ENCODE results near the gene ABHD16B. TPM values are rescaled to one million over a fixed set of nuclear protein-coding genes. Genes with fewer than 3 reads are reported as not detected.

ABHD16B gene
- total and polyA plus RNA-seq, 2 of the 13 experiments (the other 11 are each of a cell fraction or from before 2014, with no cell fraction given): not detected

DNA sequence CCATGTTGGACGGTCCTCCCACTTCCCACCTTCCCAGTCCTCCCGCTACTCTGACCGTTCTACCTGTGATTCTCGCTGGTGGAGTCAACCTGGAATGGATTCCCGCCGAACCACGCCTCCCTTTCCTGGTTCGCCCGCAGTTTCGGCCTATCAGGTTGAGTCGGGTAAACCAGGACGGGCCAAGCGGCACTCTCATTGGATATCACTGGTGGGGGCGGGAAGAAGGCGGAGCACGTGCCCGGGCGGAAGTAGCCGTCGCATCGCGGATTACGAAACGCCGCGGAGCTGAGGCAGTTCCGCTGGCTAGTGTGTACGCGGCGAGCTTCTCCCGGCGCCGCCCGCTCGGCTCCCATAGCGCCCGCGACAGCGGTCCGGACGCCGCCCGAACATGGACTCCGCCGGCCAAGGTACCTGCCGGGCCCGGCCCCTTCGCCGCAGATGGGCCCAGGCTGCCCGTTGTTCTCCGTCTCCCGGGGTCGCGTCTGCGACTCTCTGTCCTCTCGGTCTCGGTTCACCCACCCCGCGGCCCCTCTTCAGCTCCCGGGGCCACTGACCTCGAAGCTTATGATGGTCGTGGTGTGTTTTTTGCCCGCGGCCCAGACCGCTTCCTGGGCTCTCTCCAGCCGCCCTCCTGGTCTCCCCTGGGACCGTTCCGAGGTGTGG is 3.8 kb downstream of the ABHD16B start, which contains the start of gene TPD52L2 (continued):
- TF ChIP-seq TRAFD1 (CRISPR knock-in tag; IDR thresholded peaks at IDR 0.05; ENCODE audit: borderline replicate concordance) (peak; percentile 77), SOX5 (CRISPR knock-in tag; IDR thresholded peaks at IDR 0.05; ENCODE audit: borderline replicate concordance) (peak; percentile 78; the same call in 1 of the 2 replicates), TEAD3 (CRISPR knock-in tag; optimal IDR thresholded peaks at IDR 0.05; ENCODE audit: borderline replicate concordance) (peak; percentile 87), ZNF10 (CRISPR knock-in tag; IDR thresholded peaks at IDR 0.05; ENCODE audit: borderline replicate concordance, low read depth) (no peak), ZNF550 (CRISPR knock-in tag; IDR thresholded peaks at IDR 0.05; ENCODE audit: borderline replicate concordance) (no peak; the same call in 1 of the 2 replicates), RELA (CRISPR knock-in tag; IDR thresholded peaks at IDR 0.05) (peak; percentile 75), NFKBIZ (CRISPR knock-in tag; IDR thresholded peaks at IDR 0.05) (peak; percentile 17; the same call in 1 of the 2 replicates), SALL1 (CRISPR knock-in tag; IDR thresholded peaks at IDR 0.05) (peak; percentile 97), ZSCAN25 (CRISPR knock-in tag; IDR thresholded peaks at IDR 0.05) (peak; percentile 60; the same call in 1 of the 2 replicates), ZFYVE20 (CRISPR knock-in tag; IDR thresholded peaks at IDR 0.05; ENCODE audit: borderline replicate concordance, low read depth) (peak; percentile 92; the same call in 1 of the 2 replicates), TFDP2 (CRISPR knock-in tag; IDR thresholded peaks at IDR 0.05) (peak; percentile 97), TBP (CRISPR knock-in tag; IDR thresholded peaks at IDR 0.05) (no peak; the same call in 1 of the 2 replicates)
- TF ChIP-seq, protein P1, sequence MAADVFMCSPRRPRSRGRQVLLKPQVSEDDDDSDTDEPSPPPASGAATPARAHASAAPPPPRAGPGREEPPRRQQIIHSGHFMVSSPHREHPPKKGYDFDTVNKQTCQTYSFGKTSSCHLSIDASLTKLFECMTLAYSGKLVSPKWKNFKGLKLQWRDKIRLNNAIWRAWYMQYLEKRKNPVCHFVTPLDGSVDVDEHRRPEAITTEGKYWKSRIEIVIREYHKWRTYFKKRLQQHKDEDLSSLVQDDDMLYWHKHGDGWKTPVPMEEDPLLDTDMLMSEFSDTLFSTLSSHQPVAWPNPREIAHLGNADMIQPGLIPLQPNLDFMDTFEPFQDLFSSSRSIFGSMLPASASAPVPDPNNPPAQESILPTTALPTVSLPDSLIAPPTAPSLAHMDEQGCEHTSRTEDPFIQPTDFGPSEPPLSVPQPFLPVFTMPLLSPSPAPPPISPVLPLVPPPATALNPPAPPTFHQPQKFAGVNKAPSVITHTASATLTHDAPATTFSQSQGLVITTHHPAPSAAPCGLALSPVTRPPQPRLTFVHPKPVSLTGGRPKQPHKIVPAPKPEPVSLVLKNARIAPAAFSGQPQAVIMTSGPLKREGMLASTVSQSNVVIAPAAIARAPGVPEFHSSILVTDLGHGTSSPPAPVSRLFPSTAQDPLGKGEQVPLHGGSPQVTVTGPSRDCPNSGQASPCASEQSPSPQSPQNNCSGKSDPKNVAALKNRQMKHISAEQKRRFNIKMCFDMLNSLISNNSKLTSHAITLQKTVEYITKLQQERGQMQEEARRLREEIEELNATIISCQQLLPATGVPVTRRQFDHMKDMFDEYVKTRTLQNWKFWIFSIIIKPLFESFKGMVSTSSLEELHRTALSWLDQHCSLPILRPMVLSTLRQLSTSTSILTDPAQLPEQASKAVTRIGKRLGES (CRISPR knock-in tag; IDR thresholded peaks at IDR 0.05; ENCODE audit: borderline replicate concordance): peak; percentile 85; the same call in 1 of the 2 replicates
- TF ChIP-seq, protein P2, sequence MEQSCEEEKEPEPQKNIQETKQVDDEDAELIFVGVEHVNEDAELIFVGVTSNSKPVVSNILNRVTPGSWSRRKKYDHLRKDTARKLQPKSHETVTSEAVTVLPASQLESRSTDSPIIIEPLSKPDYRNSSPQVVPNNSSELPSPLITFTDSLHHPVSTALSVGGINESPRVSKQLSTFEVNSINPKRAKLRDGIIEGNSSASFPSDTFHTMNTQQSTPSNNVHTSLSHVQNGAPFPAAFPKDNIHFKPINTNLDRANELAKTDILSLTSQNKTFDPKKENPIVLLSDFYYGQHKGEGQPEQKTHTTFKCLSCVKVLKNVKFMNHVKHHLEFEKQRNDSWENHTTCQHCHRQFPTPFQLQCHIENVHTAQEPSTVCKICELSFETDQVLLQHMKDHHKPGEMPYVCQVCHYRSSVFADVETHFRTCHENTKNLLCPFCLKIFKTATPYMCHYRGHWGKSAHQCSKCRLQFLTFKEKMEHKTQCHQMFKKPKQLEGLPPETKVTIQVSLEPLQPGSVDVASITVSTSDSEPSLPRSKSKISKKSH (CRISPR knock-in tag; IDR thresholded peaks at IDR 0.05; ENCODE audit: borderline replicate concordance): peak; percentile 89

All from HepG2 (cell line).